Left lung (tissue), 10 donors: ENCODE measurements around the gene DDX42. TPM values are rescaled to one million over a fixed set of nuclear protein-coding genes. Genes with fewer than 3 reads are reported as not detected.
A peak's percentile ranks its signal among the peaks of the same experiment; 100 is the strongest.

Experiments used
- ATAC-seq: fragments of 200-7000 bp; cut with Tn5 transposase; one replicate; pipeline ENCODE4 v1.9.1; 2020; ENCODE audit warnings: moderate library complexity
- DNase-seq, 4 donors: peaks; one replicate each; pipeline ENCODE4 v3.0.0-alpha.2; 2013 to 2020
- H3K27ac ChIP-seq, 2 donors: fragments of 200-600 bp; sonication (generic) in 1 of 2; one replicate each; pipeline versions ENCODE4 v1.5.0 to v1.8.0; 2020 to 2021
- H3K27me3 ChIP-seq, 2 donors: fragments of 200-600 bp; sonication (generic) in 1 of 2; one replicate each; pipeline versions ENCODE4 v1.5.0 to v1.8.0; 2020 to 2021
- H3K36me3 ChIP-seq, 2 donors: fragments of 200-600 bp; sonication (generic) in 1 of 2; one replicate each; pipeline versions ENCODE4 v1.5.0 to v1.8.0; 2020 to 2021
- H3K4me1 ChIP-seq, 2 donors: fragments of 200-600 bp; one replicate each; pipeline ENCODE4 v1.8.0; 2021
- H3K4me3 ChIP-seq, 2 donors: fragments of 200-600 bp; sonication (generic) in 1 of 2; one replicate each; pipeline versions ENCODE4 v1.5.0 to v1.8.0; 2020 to 2021; ENCODE audit warnings: mild to moderate bottlenecking in 1 of 2
- H3K9me3 ChIP-seq, 2 donors: fragments of 200-600 bp; sonication (generic) in 1 of 2; one replicate each; pipeline versions ENCODE4 v1.5.0 to v1.8.0; 2020 to 2021
- CTCF ChIP-seq, 2 donors: fragments of 200-600 bp; sonication (generic) in 1 of 2; IDR thresholded peaks; one replicate each; pipeline versions ENCODE4 v1.5.0 to v1.8.0; 2021; ENCODE audit warnings: antibody characterized with exemption in 2 of 2
- intact Hi-C, 2 donors: fragments of 100-400 bp; cut with DNase I; formaldehyde crosslinking; loops; one replicate each; pipeline versions ENCODE4 v1.11.2 to v1.14.2; 2022
- polyA plus RNA-seq, 6 donors: library from polyadenylated mRNA; unstranded; fragments of 120-200 nt; gene quantifications; one replicate each; pipeline ENCODE4 v1.2.1, GENCODE V29; 2013; ENCODE audit not compliant: insufficient read length in 6 of 6
- total RNA-seq, 2 donors: library from RNA; stranded (reverse); fragmentation: NEBNext Ultra II Directional; extraction: Animal tissue kit (Norgen Biotek cat#: 25700); gene quantifications; one replicate each; pipeline ENCODE4 v1.2.1, GENCODE V29; 2021
- donor health status: DM: no; HTN: yes; CAD: no.
- donor health status: DM: no; HTN: no; CAD: no.

The DDX42 gene
- total and polyA plus RNA-seq, 8 donors = 79.2 to 239 (median 220) TPM

- no peak for ATAC-seq
- intact Hi-C loops = no loop called here
- Histone ChIP-seq H3K36me3 (peaks cover 0 to 87% of the 10 kb centered on the region in 2 donors), H3K9me3 (no peaks in the 10 kb centered on the region), H3K4me3 (no peak overlapping the region), H3K27me3 (no peaks in the 10 kb centered on the region), H3K27ac (no peak overlapping the region), H3K4me1 (peaks cover 11 to 44% of the 10 kb centered on the region in 2 donors)
- no peak for DNase-seq
- no peak for TF ChIP-seq CTCF (IDR thresholded peaks at IDR 0.05)
Measured at GRCh38 chr17:63833741-63834373, 59.9 kb downstream of the DDX42 start.

- ATAC-seq (peak; percentile 64), DNase-seq (peak in 2 of 4 donors; percentile 48 to 49)
- H3K27me3 ChIP-seq = no peaks in the 10 kb centered on the region
- H3K36me3 ChIP-seq = peaks cover 0 to 80% of the 10 kb centered on the region in 2 donors
- H3K9me3 ChIP-seq = no peaks in the 10 kb centered on the region
- no peak overlapping the region for H3K4me3 ChIP-seq
- intact Hi-C loops = no loop called here
- H3K27ac ChIP-seq = peak overlapping the region in 1 of 2 donors; percentile 45
- H3K4me1 ChIP-seq = peaks cover 16 to 44% of the 10 kb centered on the region in 2 donors
- peak; percentile 38 to 45 for TF ChIP-seq CTCF (IDR thresholded peaks at IDR 0.05)
Measured at GRCh38 chr17:63834431-63835166, 60.6 kb downstream of the DDX42 start.

GRCh38 chr17:63835167-63835720, 61.3 kb downstream of the DDX42 start:
- H3K9me3 ChIP-seq = no peaks in the 10 kb centered on the region
- peaks cover 17 to 50% of the 10 kb centered on the region in 2 donors for H3K4me1 ChIP-seq
- intact Hi-C loops = no loop called here
- no peak for ATAC-seq
- DNase-seq = no peak
- no peak for TF ChIP-seq CTCF (IDR thresholded peaks at IDR 0.05)
- H3K27me3 ChIP-seq = no peaks in the 10 kb centered on the region
- H3K27ac ChIP-seq = peak overlapping the region in 1 of 2 donors; percentile 45
- H3K4me3 ChIP-seq = no peak overlapping the region
- peaks cover 0 to 73% of the 10 kb centered on the region in 2 donors for H3K36me3 ChIP-seq

GRCh38 chr17:63836811-63837210, 62.8 kb downstream of the DDX42 start:
- Histone ChIP-seq H3K9me3 (no peaks in the 10 kb centered on the region), H3K4me3 (no peak overlapping the region), H3K36me3 (peaks cover 0 to 58% of the 10 kb centered on the region in 2 donors), H3K4me1 (peaks cover 28 to 59% of the 10 kb centered on the region in 2 donors), H3K27me3 (no peaks in the 10 kb centered on the region), H3K27ac (no peak overlapping the region)
- DNase-seq (no peak), ATAC-seq (no peak)
- no peak for TF ChIP-seq CTCF (IDR thresholded peaks at IDR 0.05)
- intact Hi-C loops = no loop called here

GRCh38 chr17:63837480-63837879, 63.5 kb downstream of the DDX42 start:
- TF ChIP-seq CTCF (IDR thresholded peaks at IDR 0.05) = no peak
- no peak overlapping the region for H3K4me3 ChIP-seq
- H3K9me3 ChIP-seq = no peaks in the 10 kb centered on the region
- H3K27me3 ChIP-seq = no peaks in the 10 kb centered on the region
- intact Hi-C loops = no loop called here
- H3K4me1 ChIP-seq = peaks cover 28 to 60% of the 10 kb centered on the region in 2 donors
- no peak for ATAC-seq
- no peak for DNase-seq
- peak overlapping the region in 1 of 2 donors; percentile 93 for H3K27ac ChIP-seq
- peaks cover 0 to 51% of the 10 kb centered on the region in 2 donors for H3K36me3 ChIP-seq
